ENCODE data around the gene OLFM1. TPM values are rescaled to one million over a fixed set of nuclear protein-coding genes. Genes with fewer than 3 reads are reported as not detected.
A peak's percentile ranks its signal among the peaks of the same experiment; 100 is the strongest.

Gene OLFM1
- total RNA-seq, 1 experiment from 2014 or later: 0.44 TPM

DNA sequence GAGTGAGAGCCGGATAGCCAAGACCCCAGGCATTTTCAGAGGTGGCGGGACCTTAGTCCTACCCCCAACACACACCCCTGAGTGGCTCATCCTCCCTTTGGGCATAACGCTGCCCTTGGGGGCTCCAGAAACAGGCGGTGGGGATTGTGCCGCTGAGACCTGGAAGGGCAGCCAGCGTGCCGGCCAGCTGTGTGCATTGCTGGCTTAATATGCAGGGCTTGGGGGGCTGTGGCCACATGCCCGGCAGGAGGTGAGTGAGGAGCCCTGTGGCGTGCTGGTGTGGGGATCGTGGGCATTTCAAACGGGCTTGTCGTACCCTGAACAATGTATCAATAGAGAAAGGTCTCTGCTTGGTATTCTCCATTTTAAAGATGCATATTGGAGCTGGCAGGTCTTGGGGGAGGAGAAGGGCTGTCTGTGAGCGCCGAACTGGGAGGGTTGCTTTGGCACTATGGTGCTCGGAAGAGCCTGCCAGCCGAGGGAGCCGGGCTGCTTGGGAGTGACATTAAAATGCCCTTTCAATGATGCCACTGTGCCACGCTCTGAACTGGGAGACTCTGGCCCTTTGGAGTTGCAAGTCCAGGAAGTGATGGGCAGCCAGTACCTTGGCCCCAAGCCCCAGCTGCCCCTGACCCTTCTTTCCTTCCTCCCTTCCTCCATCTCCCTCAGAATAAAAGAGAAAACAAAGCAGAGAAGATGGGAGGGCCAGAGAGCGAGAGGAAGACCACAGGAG lies 11.2 kb upstream of the OLFM1 start:
- no TSS peak for BruUV-seq (replicated peaks)
- no peaks in the 10 kb centered on the region for H4K20me1 ChIP-seq (ENCODE audit: low read length)
- DNase-seq: no peak
- H3K36me3 ChIP-seq (ENCODE audit: low read depth, low read length): no peaks in the 10 kb centered on the region
- no peak overlapping the region for H3K27ac ChIP-seq (ENCODE audit: low read length)
- H3K9ac ChIP-seq (ENCODE audit: low read length): no peak overlapping the region
- no peaks in the 10 kb centered on the region for H3K9me2 ChIP-seq (replicated peaks; ENCODE audit: low read length)
- no peaks in the 10 kb centered on the region for H3K9me3 ChIP-seq (ENCODE audit: low read length)
- intact Hi-C loops (cut with micrococcal nuclease): no loop called here
- no peak overlapping the region for H3K4me2 ChIP-seq (ENCODE audit: low read length)
- H3K79me2 ChIP-seq (ENCODE audit: low read length): no peaks in the 10 kb centered on the region
- H2AFZ ChIP-seq (ENCODE audit: low read length): no peak overlapping the region
- H3F3A ChIP-seq (ENCODE audit: low read length, unreplicated experiment): no peaks in the 10 kb centered on the region
- no peak for ATAC-seq
- POLR2A ChIA-PET (ENCODE audit: unreplicated experiment): no interaction called here
- H3K4me1 ChIP-seq (ENCODE audit: insufficient read depth, low read length): no peaks in the 10 kb centered on the region
- H3K27me3 ChIP-seq (ENCODE audit: low read length): no peaks in the 10 kb centered on the region
- CTCF ChIA-PET: no interaction called here
- no peak for TF ChIP-seq EZH2phosphoT487 (IDR thresholded peaks at IDR 0.05; ENCODE audit: borderline replicate concordance, low read length)
- no peak for TF ChIP-seq EZH2 (IDR thresholded peaks at IDR 0.05; ENCODE audit: low read length, unreplicated experiment)
- TF ChIP-seq, protein P1, sequence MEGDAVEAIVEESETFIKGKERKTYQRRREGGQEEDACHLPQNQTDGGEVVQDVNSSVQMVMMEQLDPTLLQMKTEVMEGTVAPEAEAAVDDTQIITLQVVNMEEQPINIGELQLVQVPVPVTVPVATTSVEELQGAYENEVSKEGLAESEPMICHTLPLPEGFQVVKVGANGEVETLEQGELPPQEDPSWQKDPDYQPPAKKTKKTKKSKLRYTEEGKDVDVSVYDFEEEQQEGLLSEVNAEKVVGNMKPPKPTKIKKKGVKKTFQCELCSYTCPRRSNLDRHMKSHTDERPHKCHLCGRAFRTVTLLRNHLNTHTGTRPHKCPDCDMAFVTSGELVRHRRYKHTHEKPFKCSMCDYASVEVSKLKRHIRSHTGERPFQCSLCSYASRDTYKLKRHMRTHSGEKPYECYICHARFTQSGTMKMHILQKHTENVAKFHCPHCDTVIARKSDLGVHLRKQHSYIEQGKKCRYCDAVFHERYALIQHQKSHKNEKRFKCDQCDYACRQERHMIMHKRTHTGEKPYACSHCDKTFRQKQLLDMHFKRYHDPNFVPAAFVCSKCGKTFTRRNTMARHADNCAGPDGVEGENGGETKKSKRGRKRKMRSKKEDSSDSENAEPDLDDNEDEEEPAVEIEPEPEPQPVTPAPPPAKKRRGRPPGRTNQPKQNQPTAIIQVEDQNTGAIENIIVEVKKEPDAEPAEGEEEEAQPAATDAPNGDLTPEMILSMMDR (conservative IDR thresholded peaks at IDR 0.05; ENCODE audit: low read depth, low read length): no peak
- no peak overlapping the region for H3K4me3 ChIP-seq (ENCODE audit: low read length)

DNA sequence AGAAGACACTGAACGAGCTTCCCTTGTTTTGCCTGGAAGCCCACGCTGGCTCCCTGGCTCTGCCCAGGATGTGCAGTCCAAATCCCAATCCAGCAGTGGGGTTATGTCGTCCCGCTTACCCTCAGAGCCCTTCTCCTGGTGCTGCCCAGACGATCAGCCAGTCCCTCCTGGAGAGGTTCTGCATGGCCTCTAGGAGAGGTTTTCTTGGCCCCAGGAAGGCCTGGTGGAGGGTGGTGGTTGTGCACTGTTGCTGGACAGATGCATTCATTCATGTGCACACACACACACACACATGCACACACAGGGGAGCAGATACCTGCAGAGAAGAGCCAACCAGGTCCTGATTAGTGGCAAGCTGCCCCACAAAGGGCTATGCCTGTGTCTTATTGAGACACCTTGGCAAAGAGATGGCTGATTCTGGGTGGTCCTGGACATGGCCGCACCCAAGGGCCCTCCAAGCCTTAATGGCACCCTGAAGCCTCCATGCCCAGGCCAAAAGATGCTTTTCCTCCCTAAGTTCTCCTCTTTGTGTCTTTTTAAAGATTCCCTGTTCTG lies 10.5 kb upstream of the OLFM1 start:
- no peaks in the 10 kb centered on the region for H4K20me1 ChIP-seq (ENCODE audit: low read length)
- no peak for DNase-seq
- no TSS peak for BruUV-seq (replicated peaks)
- no peaks in the 10 kb centered on the region for H3K27me3 ChIP-seq (ENCODE audit: low read length)
- no peak overlapping the region for H3K27ac ChIP-seq (ENCODE audit: low read length)
- H3K4me3 ChIP-seq (ENCODE audit: low read length): no peak overlapping the region
- no peaks in the 10 kb centered on the region for H3K9me3 ChIP-seq (ENCODE audit: low read length)
- no peaks in the 10 kb centered on the region for H3K79me2 ChIP-seq (ENCODE audit: low read length)
- H3K4me2 ChIP-seq (ENCODE audit: low read length): no peak overlapping the region
- TF ChIP-seq EZH2phosphoT487 (IDR thresholded peaks at IDR 0.05; ENCODE audit: borderline replicate concordance, low read length) (no peak), EZH2 (IDR thresholded peaks at IDR 0.05; ENCODE audit: low read length, unreplicated experiment) (no peak)
- TF ChIP-seq, protein P1 (conservative IDR thresholded peaks at IDR 0.05; ENCODE audit: low read depth, low read length): no peak
- no peaks in the 10 kb centered on the region for H3K4me1 ChIP-seq (ENCODE audit: insufficient read depth, low read length)
- H3K9me2 ChIP-seq (replicated peaks; ENCODE audit: low read length): no peaks in the 10 kb centered on the region
- no peak overlapping the region for H2AFZ ChIP-seq (ENCODE audit: low read length)
- no peak for ATAC-seq
- H3F3A ChIP-seq (ENCODE audit: low read length, unreplicated experiment): no peaks in the 10 kb centered on the region
- no peak overlapping the region for H3K9ac ChIP-seq (ENCODE audit: low read length)
- no peaks in the 10 kb centered on the region for H3K36me3 ChIP-seq (ENCODE audit: low read depth, low read length)
- POLR2A ChIA-PET (ENCODE audit: unreplicated experiment): no interaction called here
- CTCF ChIA-PET: no interaction called here
- intact Hi-C loops (cut with micrococcal nuclease): no loop called here

DNA sequence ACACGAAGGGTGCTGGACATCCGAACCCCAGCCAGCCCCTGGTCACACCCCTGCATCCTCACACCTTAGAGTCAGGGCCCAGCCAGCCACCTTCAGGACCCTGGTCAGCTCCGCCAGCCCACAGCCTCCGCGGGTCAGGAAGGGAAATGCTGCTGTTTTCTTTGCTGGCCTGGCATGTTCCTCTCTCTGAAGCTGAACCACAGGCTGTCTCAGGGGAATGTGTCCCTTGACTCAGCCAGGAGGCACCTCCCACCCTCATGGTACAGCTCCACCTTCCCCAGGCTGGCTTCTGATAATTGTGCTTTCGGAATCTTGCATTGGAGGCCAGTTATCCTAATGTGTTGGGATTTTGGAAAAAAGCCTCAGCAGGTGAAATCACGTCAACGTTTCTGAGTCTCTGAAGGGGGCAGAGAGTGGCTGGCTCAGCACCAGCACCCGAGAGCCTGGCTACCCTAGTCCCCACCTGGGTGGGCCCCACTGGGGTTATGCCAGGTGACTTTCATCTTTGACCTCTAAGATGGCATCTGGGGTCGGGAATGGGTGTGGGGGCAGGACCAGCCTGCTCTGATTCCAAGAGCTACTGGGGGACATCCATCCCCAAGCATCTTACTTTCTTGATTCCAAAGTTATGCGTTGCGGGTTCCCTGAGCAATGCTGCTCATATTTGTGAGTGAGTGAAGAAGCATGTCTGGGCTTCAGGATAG lies 9.8 kb upstream of the OLFM1 start:
- ChIA-PET POLR2A (ENCODE audit: unreplicated experiment) (no interaction called here), CTCF (no interaction called here)
- H4K20me1 ChIP-seq (ENCODE audit: low read length): no peaks in the 10 kb centered on the region
- no peak overlapping the region for H3K9ac ChIP-seq (ENCODE audit: low read length)
- no peak overlapping the region for H2AFZ ChIP-seq (ENCODE audit: low read length)
- BruUV-seq (replicated peaks): no TSS peak
- ATAC-seq: no peak
- no peaks in the 10 kb centered on the region for H3K79me2 ChIP-seq (ENCODE audit: low read length)
- no peaks in the 10 kb centered on the region for H3F3A ChIP-seq (ENCODE audit: low read length, unreplicated experiment)
- H3K4me3 ChIP-seq (ENCODE audit: low read length): no peak overlapping the region
- H3K27me3 ChIP-seq (ENCODE audit: low read length): 0 out of 2 replicates have a peak, but pooled peaks cover 2% of the 10 kb centered on the region
- no peaks in the 10 kb centered on the region for H3K36me3 ChIP-seq (ENCODE audit: low read depth, low read length)
- intact Hi-C loops (cut with micrococcal nuclease): no loop called here
- no peaks in the 10 kb centered on the region for H3K9me2 ChIP-seq (replicated peaks; ENCODE audit: low read length)
- DNase-seq: peak; percentile 3
- H3K27ac ChIP-seq (ENCODE audit: low read length): no peak overlapping the region
- H3K9me3 ChIP-seq (ENCODE audit: low read length): no peaks in the 10 kb centered on the region
- H3K4me2 ChIP-seq (ENCODE audit: low read length): no peak overlapping the region
- no peaks in the 10 kb centered on the region for H3K4me1 ChIP-seq (ENCODE audit: insufficient read depth, low read length)
- TF ChIP-seq, protein P1 (conservative IDR thresholded peaks at IDR 0.05; ENCODE audit: low read depth, low read length): no peak
- no peak for TF ChIP-seq EZH2phosphoT487 (IDR thresholded peaks at IDR 0.05; ENCODE audit: borderline replicate concordance, low read length)
- TF ChIP-seq EZH2 (IDR thresholded peaks at IDR 0.05; ENCODE audit: low read length, unreplicated experiment): no peak

All from PC-3 (cell line).